Hepatocyte (in vitro differentiated cells): ENCODE data around the gene RIC1. TPM values are rescaled to one million over a fixed set of nuclear protein-coding genes. Genes with fewer than 3 reads are reported as not detected.
"Not testable (repeated sequence)": the region's sequence is repeated elsewhere in the genome, so short reads cannot be mapped to it uniquely, and the experiment has no call there.

Experiments
- DNase-seq: peaks from one replicate; pipeline ENCODE4 v3.0.0-alpha.2; 2016; ENCODE audit warnings: low spot score
- H2AFZ ChIP-seq: fragments of 200-600 bp; sonication (generic); 2 replicates; pipeline ENCODE4 v1.6.0; 2016; ENCODE audit warnings: antibody characterized with exemption, mild to moderate bottlenecking
- H3K27ac ChIP-seq: fragments of 200-600 bp; sonication (generic); 2 replicates; pipeline ENCODE4 v1.5.1; 2016; ENCODE audit warnings: mild to moderate bottlenecking
- H3K27me3 ChIP-seq: fragments of 200-600 bp; sonication (generic); 2 replicates; pipeline ENCODE4 v1.6.1; 2016
- H3K36me3 ChIP-seq: fragments of 200-600 bp; sonication (generic); replicated peaks from 2 replicates; pipeline ENCODE4 v1.5.1; 2016; ENCODE audit warnings: low read depth; ENCODE audit not compliant: insufficient read depth
- H3K4me1 ChIP-seq: fragments of 200-600 bp; sonication (generic); 2 replicates; pipeline ENCODE4 v1.5.1; 2016; ENCODE audit warnings: mild to moderate bottlenecking, moderate library complexity; ENCODE audit not compliant: insufficient read depth
- H3K4me2 ChIP-seq: fragments of 200-600 bp; sonication (generic); 2 replicates; pipeline ENCODE4 v1.6.0; 2016
- H3K4me3 ChIP-seq: fragments of 200-600 bp; sonication (generic); 2 replicates; pipeline ENCODE4 v1.5.1; 2016; ENCODE audit warnings: mild to moderate bottlenecking
- H3K79me2 ChIP-seq: fragments of 200-600 bp; sonication (generic); 2 replicates; pipeline ENCODE4 v1.6.0; 2017; ENCODE audit warnings: mild to moderate bottlenecking
- H3K9me2 ChIP-seq: fragments of 200-600 bp; sonication (generic); replicated peaks from 2 replicates; pipeline ENCODE4 v1.6.0; 2017; ENCODE audit warnings: mild to moderate bottlenecking; ENCODE audit not compliant: insufficient read depth
- H3K9me3 ChIP-seq: fragments of 200-600 bp; sonication (generic); 2 replicates; pipeline ENCODE4 v1.5.1; 2016; ENCODE audit warnings: low read depth, mild to moderate bottlenecking
- H4K20me1 ChIP-seq: fragments of 200-600 bp; sonication (generic); 2 replicates; pipeline ENCODE4 v1.6.0; 2016; ENCODE audit warnings: mild to moderate bottlenecking; ENCODE audit not compliant: insufficient read depth, poor library complexity, severe bottlenecking
- EZH2 ChIP-seq: fragments of 200-600 bp; sonication (generic); IDR thresholded peaks from 2 replicates; pipeline ENCODE4 v1.6.1; 2016; ENCODE audit warnings: antibody characterized with exemption, mild to moderate bottlenecking, borderline replicate concordance
- EZH2phosphoT487 ChIP-seq: fragments of 200-600 bp; sonication (generic); IDR thresholded peaks from one replicate; pipeline ENCODE4 v1.6.1; 2018; ENCODE audit warnings: antibody characterized with exemption, mild to moderate bottlenecking, low read depth, moderate library complexity; ENCODE audit not compliant: unreplicated experiment, severe bottlenecking
- WGBS: methylation state at CpG from one replicate; pipeline ENCODE4 v1.1.6; 2016; ENCODE audit warnings: low lambda C conversion rate; ENCODE audit errors: missing lambda C conversion rate; 5-methylcytosine and 5-hydroxymethylcytosine counted together
- polyA plus RNA-seq: library from polyadenylated mRNA; unstranded; fragments of >200 nt; fragmentation: Nextera tagmentation; extraction: Ambion mirVana; gene quantifications from 2 replicates; pipeline ENCODE4 v1.2.1, GENCODE V29; 2016
- total RNA-seq: library from RNA; depleted of rRNA; stranded (reverse); fragments of >200 nt; gene quantifications from 2 replicates; pipeline ENCODE4 v1.2.3, GENCODE V29; 2014
- TF ChIP-seq, protein P1 (sequence below): fragments of 200-600 bp; sonication (generic); IDR thresholded peaks from 2 replicates; pipeline ENCODE4 v1.5.1; 2016; ENCODE audit warnings: antibody characterized with exemption, mild to moderate bottlenecking; ENCODE audit not compliant: poor library complexity

The RIC1 gene
- total and polyA plus RNA-seq, 2 experiments from 2014 or later = 11.2 to 34.9 TPM

DNA sequence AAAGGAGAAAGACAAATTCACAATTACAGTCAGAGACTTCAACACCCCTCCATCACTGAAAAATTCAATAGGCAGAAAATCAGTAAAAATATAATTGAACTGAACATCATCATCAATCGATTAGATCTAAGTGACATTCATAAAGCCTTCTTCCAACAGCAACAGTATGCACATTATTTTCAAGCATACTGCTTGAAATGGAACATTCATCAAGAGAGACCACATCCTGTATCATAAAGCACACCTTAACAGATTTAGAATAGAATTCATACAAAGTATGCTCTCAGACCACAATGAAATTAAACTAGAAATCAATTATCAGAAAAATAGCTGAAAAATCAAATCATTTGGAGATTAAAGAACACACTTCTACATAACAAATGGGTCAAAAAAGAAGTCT is 164.9 kb downstream of the RIC1 start:
- Histone ChIP-seq H3K36me3 (no peaks in the 10 kb centered on the region), H3K4me3 (no peak overlapping the region), H2AFZ (no peak overlapping the region), H4K20me1 (no peaks in the 10 kb centered on the region), H3K79me2 (no peaks in the 10 kb centered on the region), H3K27me3 (no peaks in the 10 kb centered on the region), H3K27ac (no peak overlapping the region), H3K4me1 (no peaks in the 10 kb centered on the region), H3K4me2 (no peak overlapping the region), H3K9me2 (no peaks in the 10 kb centered on the region), H3K9me3 (no peaks in the 10 kb centered on the region)
- TF ChIP-seq, protein P1, sequence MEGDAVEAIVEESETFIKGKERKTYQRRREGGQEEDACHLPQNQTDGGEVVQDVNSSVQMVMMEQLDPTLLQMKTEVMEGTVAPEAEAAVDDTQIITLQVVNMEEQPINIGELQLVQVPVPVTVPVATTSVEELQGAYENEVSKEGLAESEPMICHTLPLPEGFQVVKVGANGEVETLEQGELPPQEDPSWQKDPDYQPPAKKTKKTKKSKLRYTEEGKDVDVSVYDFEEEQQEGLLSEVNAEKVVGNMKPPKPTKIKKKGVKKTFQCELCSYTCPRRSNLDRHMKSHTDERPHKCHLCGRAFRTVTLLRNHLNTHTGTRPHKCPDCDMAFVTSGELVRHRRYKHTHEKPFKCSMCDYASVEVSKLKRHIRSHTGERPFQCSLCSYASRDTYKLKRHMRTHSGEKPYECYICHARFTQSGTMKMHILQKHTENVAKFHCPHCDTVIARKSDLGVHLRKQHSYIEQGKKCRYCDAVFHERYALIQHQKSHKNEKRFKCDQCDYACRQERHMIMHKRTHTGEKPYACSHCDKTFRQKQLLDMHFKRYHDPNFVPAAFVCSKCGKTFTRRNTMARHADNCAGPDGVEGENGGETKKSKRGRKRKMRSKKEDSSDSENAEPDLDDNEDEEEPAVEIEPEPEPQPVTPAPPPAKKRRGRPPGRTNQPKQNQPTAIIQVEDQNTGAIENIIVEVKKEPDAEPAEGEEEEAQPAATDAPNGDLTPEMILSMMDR = no peak
- TF ChIP-seq EZH2phosphoT487 = no peak
- no peak for TF ChIP-seq EZH2
- WGBS = 100% methylated on average over 1 of the region's 1 CpG
- DNase-seq = no peak

DNA sequence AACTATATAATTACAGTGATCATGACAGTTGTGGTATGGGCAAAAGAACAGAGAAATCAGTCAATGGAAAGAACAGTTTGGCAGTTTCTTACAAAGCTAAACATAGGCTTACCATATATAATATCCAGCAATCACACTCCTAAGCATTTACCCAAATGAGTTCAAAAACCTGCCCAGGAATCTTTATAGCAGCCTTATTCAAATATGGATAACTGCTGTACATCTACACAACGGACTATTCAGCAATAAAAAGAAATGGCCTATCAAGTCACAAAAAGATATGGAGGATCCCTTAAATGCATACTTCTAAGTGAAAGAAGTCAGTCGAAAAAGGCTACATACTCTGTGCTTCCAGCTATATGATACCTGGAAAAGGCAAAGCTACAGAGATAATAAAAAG is 167.4 kb downstream of the RIC1 start:
- Histone ChIP-seq H4K20me1 (no peaks in the 10 kb centered on the region), H3K9me3 (no peaks in the 10 kb centered on the region), H3K4me3 (no peak overlapping the region), H3K36me3 (no peaks in the 10 kb centered on the region), H3K4me2 (no peak overlapping the region), H2AFZ (no peak overlapping the region), H3K4me1 (peaks cover 7% of the 10 kb centered on the region), H3K9me2 (no peaks in the 10 kb centered on the region), H3K27ac (no peak overlapping the region), H3K79me2 (no peaks in the 10 kb centered on the region), H3K27me3 (no peaks in the 10 kb centered on the region)
- WGBS = 81% methylated on average over 2 of the region's 2 CpGs
- no peak for DNase-seq
- TF ChIP-seq, protein P1 = no peak
- TF ChIP-seq EZH2 (no peak), EZH2phosphoT487 (no peak)

DNA sequence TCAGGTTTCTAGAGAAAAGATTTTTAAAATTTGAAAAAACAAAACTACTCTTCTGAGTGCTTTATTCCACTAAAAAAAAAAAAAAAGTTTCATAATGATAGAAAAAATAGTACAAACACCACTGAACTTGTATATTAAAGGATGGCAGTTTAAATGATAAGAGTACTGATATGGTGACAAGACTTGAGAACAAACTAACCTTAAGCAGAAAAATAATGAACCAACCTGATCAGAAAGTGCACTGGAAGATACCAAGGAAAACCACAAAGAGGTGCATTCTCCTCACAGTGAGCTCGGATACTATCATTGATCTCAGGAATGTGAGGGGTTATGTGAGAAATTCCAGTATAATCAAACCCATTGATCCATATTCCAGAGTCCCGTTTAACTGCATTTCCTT is 169.7 kb downstream of the RIC1 start:
- Histone ChIP-seq H3K27me3 (no peaks in the 10 kb centered on the region), H3K36me3 (no peaks in the 10 kb centered on the region), H2AFZ (no peak overlapping the region), H3K4me1 (peaks cover 13% of the 10 kb centered on the region), H3K4me3 (no peak overlapping the region), H4K20me1 (no peaks in the 10 kb centered on the region), H3K79me2 (no peaks in the 10 kb centered on the region), H3K9me3 (no peaks in the 10 kb centered on the region), H3K9me2 (no peaks in the 10 kb centered on the region), H3K27ac (no peak overlapping the region), H3K4me2 (no peak overlapping the region)
- 56% methylated on average over 2 of the region's 2 CpGs for WGBS
- DNase-seq = no peak
- TF ChIP-seq EZH2 = no peak
- TF ChIP-seq EZH2phosphoT487 = no peak
- TF ChIP-seq, protein P1 = no peak

DNA sequence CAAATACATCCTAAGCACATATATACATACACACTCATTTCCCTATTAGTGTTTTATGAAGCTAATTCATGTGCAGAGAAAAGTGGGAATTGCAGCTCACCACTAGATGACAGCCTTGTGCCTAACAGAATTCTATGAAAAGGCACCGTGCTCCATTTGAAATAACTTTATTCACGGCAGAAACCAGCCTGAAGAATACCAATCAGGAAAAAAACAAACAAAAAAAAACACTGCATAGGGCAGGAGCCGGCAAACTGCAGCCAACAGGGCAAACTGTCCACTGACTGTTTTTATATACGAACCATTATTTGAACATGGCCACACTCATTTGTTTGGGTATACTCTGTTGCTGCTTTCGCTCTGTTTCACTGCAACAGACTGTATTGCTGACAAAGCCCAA is 170.4 kb downstream of the RIC1 start:
- Histone ChIP-seq H4K20me1 (no peaks in the 10 kb centered on the region), H3K4me3 (no peak overlapping the region), H3K9me2 (no peaks in the 10 kb centered on the region), H3K36me3 (no peaks in the 10 kb centered on the region), H3K4me1 (peaks cover 13% of the 10 kb centered on the region), H3K27ac (no peak overlapping the region), H3K4me2 (peak overlapping the region; percentile 67), H3K79me2 (no peaks in the 10 kb centered on the region), H3K27me3 (no peaks in the 10 kb centered on the region), H2AFZ (no peak overlapping the region), H3K9me3 (no peaks in the 10 kb centered on the region)
- peak; percentile 67 for DNase-seq
- TF ChIP-seq, protein P1 = peak; percentile 87
- TF ChIP-seq EZH2 = no peak
- WGBS = 34% methylated on average over 5 of the region's 5 CpGs

DNA sequence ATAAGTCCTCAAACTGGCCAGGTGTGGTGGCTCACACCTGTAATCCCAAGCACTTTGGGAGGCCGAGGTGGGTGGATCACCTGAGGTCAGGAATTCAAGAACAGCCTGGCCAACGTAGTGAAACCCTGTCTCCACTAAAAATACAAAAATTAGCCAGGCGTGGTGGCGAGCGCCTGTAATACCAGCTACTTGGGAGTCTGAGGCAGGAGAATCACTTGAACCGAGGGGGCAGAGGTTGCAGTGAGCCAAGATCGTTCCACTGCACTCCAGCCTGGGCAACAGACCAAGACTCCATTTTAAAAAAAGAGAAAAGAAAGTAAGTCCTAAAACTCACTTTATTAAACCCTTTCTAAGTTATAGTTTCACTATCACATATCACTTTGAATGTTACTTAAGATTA is 171.5 kb downstream of the RIC1 start:
- H3K4me1 ChIP-seq = peaks cover 13% of the 10 kb centered on the region
- H3K36me3 ChIP-seq, H3K79me2 ChIP-seq, H3K4me2 ChIP-seq, H4K20me1 ChIP-seq, H2AFZ ChIP-seq, DNase-seq, H3K4me3 ChIP-seq, H3K9me2 ChIP-seq, H3K27me3 ChIP-seq, H3K9me3 ChIP-seq: not testable (repeated sequence)
- H3K27ac ChIP-seq = peak overlapping the region; percentile 12
- WGBS = 87% methylated on average over 7 of the region's 7 CpGs
